Right lobe of liver (tissue), 4 donors: ENCODE data around the gene POLQ.

Source experiments
- CTCF ChIP-seq, 4 donors: fragments of 200-600 bp in 3 of 4; fragments of 450-650 bp in 1 of 4; IDR thresholded peaks; one replicate each; pipeline versions ENCODE4 v1.5.1 to v1.8.0; 2016 to 2022; ENCODE audit warnings: antibody characterized with exemption in 4 of 4, mild to moderate bottlenecking in 2 of 4
- POLR2A ChIP-seq: fragments of 450-650 bp; IDR thresholded peaks from one replicate; pipeline ENCODE4 v1.6.1; 2017; ENCODE audit warnings: antibody characterized with exemption, mild to moderate bottlenecking
- donor health status: DM: no; HTN: no; CAD: no.
- donor health status: DM: no; HTN: no; CAD: no.
- donor health status: DM: no; HTN: yes; CAD: no.

GRCh38 chr3:121566773-121567172 is 21.0 kb upstream of the POLQ start:
- TF ChIP-seq CTCF (IDR thresholded peaks at IDR 0.05) (no peak), POLR2A (no peak)
